CD4-positive, alpha-beta T cell treated with Interleukin-6 at 100 ng/mL for 8 hours (primary cell): ENCODE data around the gene PAEP.
"Not testable (repeated sequence)": the region's sequence is repeated elsewhere in the genome, so short reads cannot be mapped to it uniquely, and the experiment has no call there.

Experiments
- DNase-seq: peaks from one replicate; pipeline ENCODE4 v3.0.0-alpha.2; 2020; ENCODE audit warnings: mixed read lengths, low spot score

Gene PAEP

GRCh38 chr9:135526089-135526729 lies 35.3 kb upstream of the PAEP start:
- no peak for DNase-seq

DNA sequence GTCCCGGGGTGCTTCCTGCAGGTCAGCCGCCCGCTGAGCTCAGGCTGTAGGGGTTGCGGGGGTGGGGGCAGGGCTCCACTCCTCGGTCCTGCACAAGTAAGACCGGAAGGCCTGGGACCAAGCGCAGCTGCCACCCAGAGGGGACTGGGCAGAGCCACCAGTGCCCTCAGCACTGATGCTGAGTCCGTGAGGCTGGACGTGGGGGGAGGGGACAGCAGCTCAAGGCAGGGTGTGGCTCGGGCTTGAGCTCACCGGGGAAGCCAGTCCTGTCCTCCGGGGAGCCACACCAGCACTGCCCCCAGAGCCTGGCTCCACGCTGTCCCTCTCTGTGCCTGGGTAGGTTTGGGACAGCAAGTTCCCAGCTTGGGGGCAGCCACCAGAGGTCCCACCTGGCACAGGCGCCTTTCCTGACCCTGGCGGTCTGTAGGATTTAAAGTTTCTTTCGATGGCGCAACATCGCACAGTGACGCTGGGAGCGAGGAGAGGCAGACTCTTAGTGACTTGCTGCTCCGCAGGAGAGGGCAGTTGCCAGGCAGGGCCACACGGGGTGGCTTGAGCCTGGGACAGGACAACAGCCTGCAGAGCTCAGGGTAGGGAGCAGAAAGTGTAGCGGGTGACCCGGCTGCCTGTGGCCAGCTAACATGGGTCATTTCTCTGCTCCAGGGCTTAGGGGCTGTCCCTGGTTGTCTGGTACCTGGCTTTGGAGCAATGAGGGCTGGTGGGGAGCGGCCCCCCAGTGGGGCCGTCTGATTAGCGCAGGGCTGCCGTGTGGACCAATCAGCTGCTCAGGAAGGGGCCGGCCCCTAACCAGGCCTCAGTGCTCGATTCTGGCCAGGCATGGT lies 34.6 kb upstream of the PAEP start:
- no peak for DNase-seq

DNA sequence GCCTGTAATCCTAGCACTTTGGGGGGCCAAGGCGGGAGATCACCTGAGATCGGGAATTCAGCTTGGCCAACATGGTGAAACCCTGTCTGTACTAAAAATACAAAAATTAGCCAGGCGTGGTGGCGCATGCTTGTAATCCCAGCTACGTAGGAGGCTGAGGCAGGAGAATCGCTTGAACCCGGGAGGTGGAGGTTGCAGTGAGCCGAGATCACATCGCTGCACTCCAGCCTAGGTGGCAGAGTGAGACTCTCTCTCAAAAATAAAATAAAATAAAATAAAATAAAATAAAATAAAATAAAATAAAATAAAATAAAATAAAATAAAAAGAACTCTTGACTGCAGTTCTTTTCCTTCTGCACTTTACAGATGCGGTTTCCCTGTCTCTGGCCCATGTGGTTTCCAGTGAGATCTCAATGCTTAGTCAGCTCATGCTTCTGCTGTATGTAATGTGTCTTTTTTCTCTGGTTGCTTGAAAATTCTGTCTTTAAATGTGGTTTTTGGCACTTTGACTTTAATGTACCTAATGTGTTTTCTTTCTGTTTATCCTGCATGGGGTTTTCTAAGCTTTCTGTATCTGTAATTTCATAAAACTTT lies 32.6 kb upstream of the PAEP start:
- DNase-seq = not testable (repeated sequence)

DNA sequence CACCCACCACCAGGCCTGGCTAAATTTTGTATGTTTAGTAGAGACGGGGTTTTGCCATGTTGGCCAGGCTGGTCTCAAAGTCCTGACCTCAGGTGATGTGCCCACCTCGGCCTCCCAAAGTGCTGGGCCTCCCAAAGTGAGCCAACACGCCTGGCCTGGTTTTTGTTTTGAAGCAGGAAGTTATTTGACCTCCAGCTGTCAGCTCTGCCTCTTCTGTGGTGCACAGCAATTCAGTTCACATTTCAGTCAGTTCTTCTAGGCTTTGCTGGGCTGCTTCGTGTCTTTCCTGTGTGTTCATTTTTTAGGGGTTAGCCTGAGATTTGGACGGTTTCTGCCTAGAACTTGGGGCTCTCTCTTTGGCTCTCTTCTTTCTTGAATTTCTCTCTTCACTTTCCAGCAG lies 31.4 kb upstream of the PAEP start:
- DNase-seq = no peak

- DNase-seq = no peak
These were observed 30.5 kb upstream of the PAEP start for GRCh38 chr9:135531096-135531495.

GRCh38 chr9:135533113-135533512 lies 28.4 kb upstream of the PAEP start:
- DNase-seq = no peak

DNA sequence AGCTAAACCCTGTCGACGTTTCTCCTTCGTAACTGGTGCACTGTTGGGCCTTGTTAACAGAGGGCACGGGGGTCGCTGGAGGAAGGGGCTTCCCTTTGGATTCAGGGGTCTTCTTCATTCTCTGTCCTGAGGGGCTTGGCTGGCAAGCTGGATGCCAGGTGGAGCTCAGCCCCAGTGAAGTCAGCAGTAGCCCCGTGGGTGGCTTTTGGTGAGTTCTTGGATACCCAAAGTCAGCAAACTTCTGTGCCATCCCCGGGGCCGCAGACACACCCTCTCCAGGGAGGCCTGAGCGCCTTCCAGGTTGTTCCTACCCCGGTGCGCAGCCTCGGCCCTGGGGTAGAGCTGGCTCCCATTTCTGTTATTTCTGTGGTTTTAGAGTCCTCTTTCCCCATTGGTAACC lies 27.9 kb upstream of the PAEP start:
- DNase-seq = no peak

DNA sequence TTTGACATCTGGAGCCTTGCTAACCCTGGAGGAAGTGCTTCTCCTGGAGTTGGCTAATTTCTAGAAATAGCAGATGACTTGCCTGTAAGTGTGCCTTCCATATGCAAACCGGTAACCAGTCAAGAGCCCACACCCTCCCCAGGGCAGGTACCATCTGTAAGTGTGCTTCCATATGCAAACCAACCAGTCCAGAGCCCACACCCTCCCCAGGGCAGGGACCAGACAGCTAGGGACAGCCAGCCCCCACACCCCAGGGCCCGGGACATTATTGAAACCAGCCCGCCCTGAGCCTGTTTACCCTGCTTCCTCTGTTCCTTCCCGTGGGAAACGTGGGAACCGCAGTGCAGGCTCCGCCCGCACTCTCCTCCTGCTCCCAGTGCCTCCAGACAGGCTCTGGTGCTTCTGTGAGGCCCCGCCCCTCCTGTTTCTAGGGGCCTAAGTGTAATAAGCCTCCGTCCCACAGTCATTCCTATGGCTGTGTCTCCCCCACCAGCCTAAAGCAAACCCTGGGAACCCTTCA lies 27.3 kb upstream of the PAEP start:
- not testable (repeated sequence) for DNase-seq

DNA sequence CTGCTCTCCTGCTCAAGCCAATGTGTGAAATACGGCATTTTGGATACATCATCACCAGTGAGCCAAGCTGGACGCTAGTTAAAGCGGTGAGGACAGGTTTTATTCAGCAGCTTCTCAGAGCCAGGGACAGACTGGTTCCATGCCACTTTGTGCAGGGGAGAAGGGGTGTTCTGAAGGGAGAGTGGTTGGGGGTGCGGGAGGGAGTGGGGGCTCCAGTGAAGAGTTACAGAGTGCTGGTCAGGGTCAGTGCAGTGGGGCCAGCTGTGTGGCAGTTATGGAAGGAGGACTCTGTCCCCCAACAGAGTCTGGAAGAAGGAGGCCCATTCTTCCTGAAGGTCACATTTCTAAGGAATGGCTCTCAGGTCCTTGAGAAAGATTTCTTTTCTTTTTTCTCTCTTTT lies 26.7 kb upstream of the PAEP start:
- DNase-seq = not testable (repeated sequence)

DNA sequence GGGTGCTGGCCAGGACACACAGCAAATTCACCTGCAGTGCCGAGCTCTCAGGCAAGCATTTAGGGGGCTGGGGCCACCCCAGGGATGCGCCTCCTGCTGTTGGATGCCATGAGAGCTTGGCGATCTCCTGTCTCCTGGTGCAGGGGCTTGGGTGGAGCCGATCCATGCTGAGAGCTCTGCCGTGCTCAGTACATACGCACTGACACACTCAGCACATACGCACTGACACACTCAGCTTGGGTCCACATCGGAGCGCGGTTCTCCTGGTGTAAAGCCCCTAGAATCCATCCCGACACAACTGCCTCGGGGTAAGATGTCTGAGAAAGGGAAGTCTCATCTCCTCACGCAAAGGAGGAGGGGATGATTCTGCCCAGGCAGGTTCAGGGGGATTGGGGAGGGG lies 25.9 kb upstream of the PAEP start:
- DNase-seq = not testable (repeated sequence)

DNA sequence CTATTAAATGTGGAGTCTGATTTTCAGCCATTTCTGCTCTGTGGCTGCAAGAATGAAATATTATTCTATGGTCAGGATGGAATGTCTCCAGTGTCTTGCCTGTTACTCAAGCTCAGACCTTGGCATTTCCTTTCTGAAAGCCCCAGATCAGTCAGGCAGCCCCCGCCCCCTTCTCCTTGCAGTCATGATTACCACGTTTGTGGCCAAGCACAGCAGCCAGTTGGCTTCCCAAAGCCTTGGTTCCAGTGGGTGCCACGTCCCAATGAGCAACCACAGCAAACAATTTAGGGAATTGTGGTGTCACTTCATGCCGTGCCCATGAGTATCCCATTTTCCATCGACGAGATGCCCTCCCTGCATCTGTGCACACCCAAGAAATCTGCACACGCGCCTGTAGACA lies 25.3 kb upstream of the PAEP start:
- no peak for DNase-seq

- DNase-seq = not testable (repeated sequence)
These were observed 18.2 kb upstream of the PAEP start for GRCh38 chr9:135543262-135543894.

DNA sequence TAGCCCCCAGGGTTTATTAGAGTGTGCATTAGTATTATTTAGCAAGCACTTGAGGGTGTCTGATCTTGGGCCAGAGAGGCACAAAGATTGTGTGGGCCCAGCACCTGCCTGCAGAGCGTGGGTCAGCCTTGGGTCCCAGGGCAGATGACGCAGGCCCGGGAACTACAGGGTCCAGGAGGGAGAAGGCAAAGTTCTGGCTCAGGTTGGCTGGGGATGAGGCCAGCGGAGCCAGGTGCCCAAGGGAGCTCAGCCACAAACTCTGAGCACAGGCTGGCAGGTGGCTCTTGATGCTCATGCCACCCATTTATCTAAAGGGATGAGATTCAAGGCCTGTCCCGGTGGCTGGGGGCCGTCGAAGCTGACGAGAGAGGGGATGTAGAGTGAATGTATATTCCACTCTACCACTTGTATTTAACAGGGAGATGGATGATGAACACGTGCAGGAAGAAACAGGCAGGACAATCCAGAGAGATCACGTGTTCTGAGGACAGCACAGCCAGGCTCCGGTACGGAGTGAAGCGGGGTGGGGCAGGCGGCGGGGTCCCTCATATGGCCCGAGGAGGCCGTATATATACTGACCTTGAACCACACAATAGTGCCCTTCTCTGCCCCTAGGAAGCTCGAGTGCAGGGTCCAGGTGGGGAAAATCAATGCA lies 16.4 kb upstream of the PAEP start:
- DNase-seq = no peak

DNA sequence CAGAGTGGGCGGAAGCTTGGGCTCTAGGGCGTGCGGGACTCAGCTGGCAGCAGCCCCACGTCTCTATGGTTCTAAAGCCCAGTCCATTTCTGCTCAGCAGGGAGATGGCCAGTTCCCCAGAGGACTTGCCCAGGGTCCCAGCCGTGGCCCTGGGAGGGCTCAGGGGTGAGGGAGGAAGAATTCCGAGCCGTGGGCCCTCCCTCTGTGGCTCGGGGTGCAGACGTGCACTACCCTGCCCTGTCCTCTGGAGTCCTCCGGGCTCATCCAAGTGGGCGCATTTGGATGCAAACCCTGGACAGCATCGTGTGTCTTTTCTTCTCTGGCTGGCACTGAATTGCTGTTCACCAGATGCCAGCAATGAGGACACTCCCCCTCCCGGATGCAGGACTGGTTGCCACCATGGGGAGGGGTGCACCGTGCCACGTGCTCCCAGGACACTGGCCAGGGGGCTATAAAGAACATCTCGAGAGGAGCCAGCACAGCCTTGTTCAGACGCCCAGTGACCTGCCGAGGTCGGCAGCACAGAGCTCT lies 15.8 kb upstream of the PAEP start, which contains the start of gene OBP2A:
OBP2A (plus strand) TSS at position 481 of the 531 bp plus-strand sequence. CDS start 55 bp downstream, outside the sequence.
- not testable (repeated sequence) for DNase-seq

- DNase-seq = not testable (repeated sequence)
These were observed 14.6 kb upstream of the PAEP start for GRCh38 chr9:135546792-135547617.

GRCh38 chr9:135547756-135548736 lies 13.5 kb upstream of the PAEP start:
- DNase-seq = no peak

DNA sequence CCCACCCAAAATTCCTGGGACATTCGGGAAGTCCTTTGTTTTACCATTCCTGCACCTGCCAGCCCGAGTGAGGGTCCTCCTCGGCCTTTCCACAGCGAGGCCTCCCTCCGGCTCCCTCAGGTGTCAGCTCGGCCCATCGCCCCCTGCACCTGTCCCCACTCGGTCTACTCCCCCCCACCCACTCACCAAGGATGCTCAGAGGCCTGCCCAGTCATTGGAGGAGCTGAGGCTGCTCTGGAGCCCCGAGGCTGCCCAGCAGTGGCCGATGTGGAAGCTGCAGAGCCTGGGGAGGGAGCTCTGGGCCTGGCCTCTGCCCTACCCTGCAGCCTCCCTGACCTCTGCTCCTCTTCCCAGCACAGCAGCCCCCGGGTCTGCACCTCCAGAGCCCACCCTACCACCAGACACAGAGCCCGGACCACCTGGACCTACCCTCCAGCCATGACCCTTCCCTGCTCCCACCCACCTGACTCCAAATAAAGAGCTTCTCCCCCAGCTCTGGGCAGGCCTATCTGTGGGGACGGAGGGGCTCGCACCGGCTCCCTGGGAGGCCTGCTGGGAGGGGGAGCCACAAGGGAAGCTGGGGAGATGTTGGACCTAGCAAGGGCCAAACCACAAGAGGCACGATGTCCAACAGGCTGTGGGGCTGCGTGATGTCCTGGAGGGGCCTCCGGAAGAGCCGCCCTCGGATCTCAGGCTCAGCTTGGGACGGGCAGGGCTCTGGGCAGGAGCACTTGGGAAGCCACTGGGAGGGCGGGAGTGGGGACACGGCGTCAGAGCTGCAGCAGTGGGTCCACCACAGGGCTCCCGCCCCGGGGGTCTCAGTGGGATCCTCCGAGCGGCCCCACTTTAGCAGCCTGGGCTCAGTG lies 11.8 kb upstream of the PAEP start:
- DNase-seq = not testable (repeated sequence)

DNA sequence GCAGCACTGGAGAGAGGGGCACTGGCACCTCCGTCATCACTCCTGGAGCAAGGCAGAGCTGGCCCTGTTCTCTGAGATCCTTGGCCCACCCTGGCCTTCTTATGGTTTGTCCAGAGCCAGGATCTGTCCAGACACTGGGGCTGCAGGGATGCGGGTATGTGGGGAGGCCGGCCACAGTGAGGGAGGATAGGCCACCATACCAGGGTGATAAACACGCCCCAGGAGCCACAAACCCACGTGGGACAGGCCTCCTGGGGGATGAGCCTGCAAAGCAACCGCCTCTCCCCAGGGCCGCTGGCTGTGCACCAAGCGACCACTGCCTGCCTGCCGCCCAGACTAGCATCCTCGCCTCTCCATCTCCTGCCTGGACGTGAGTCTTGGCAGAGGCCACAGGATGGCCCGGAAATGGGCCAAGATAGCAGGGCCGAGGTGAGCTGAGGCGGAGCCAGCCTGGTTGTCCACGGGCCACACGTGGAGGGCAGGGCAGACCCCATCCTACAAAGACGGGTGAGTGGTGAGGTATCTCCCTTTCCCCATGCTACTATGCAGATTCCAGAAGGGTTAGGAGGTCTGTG lies 11.1 kb upstream of the PAEP start:
- no peak for DNase-seq
